Measurements from ENCODE around the gene LARP4B. TPM values are rescaled to one million over a fixed set of nuclear protein-coding genes. Genes with fewer than 3 reads are reported as not detected.

The LARP4B gene
- total RNA-seq, 1 experiment from 2014 or later = 31.3 TPM

DNA sequence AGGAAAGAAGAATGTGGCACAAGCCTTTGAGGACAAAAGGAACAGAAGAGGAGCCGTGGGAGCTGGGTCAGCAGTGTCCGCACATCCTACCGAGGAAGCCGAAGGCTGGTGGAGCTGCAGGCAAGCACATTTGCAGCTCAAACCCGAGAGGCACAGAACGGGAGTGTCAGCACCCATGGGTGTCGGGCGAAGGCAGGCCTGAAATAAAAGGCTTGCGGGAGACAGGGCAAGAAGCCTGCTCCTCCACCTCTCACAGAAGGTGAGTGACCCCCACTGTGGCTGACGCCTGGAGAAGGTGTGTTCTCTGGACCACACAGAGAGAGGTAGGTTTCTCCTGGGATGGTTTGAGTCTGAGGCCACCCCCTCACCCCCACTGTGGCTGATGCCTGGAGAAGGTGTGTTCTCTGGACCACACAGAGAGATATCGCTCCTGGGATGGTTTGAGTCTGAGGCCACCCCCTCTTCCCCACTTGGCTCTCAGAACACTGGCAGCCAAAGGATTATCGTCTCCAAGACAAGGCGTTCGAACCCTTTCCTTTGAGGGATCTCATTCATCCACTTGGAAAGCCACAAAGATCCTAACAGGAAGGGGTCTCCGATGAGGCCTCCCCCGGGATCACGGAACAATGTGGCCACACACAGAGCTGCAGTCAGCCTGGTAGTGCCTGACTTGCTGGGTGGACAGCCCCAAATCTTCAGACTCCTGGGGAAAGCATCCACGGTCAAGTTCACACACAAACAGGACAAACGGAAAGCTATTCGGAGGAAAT, 35.1 kb upstream of the LARP4B start:
- Histone ChIP-seq H3K36me3 (replicated peaks; ENCODE audit: control insufficient read depth, insufficient read depth, low read length) (no peaks in the 10 kb centered on the region), H3K4me3 (ENCODE audit: insufficient read depth, low read depth, low read length) (no peak overlapping the region), H3K27me3 (ENCODE audit: control insufficient read depth, insufficient read depth, low read length) (no peaks in the 10 kb centered on the region)
- DNase-seq = peak; percentile 42

DNA sequence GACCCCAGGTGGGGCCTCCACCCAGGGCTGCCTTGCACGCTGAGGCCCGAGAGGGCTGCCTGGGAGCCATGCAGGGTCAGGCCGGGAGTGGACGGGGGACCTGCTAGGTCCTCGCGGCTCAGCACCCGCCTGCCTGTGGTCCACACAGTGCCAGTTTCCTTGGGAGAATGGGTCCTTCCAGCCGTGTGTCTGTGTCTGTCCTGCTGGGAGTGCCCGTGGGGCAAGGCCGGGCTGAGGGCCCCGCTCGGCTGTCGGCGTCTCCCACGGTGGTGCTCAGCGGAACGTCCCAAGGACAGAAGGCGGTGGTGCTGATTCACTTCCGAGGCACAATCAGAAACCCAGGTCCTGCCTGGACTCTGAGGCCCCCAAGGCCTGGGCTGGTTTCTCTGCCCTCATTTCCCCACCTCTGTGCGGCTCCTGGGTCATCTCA, 33.5 kb upstream of the LARP4B start:
- DNase-seq = peak; percentile 33
- no peaks in the 10 kb centered on the region for H3K27me3 ChIP-seq (ENCODE audit: control insufficient read depth, insufficient read depth, low read length)
- no peak overlapping the region for H3K4me3 ChIP-seq (ENCODE audit: insufficient read depth, low read depth, low read length)
- H3K36me3 ChIP-seq (replicated peaks; ENCODE audit: control insufficient read depth, insufficient read depth, low read length) = no peaks in the 10 kb centered on the region

DNA sequence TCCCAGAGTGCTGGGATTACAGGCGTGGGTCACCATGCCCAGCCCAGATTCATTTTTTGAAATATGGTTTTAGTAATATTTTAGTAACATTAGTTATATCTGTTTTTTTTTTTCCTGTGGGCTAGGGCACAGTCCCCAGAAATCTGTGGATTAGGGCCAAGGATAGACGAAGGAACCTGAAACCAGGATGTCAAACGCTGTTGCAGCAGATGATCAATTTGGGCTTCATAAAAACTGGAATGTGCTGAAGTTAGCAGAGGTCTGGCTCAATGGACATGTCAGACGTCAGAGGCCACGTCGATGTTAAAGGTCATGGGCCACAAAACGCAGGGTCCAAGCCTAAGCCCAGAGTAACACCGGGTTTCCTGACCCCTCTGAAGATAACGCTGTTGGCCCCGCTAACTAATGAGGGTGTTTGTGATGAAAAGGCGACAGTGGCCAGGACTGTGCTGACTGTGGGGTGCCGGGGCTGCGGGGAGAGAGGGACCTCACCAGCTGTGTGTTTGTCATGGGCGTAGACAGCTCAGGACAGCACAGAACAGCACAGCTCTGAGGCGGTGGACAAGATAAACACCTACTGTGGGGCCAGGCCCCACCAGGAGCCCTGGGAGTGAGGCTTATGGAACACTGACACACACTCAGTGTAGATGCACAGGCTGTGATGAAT, 32.9 kb upstream of the LARP4B start:
- Histone ChIP-seq H3K27me3 (ENCODE audit: control insufficient read depth, insufficient read depth, low read length) (no peaks in the 10 kb centered on the region), H3K4me3 (ENCODE audit: insufficient read depth, low read depth, low read length) (no peak overlapping the region), H3K36me3 (replicated peaks; ENCODE audit: control insufficient read depth, insufficient read depth, low read length) (no peaks in the 10 kb centered on the region)
- peak; percentile 27 for DNase-seq

DNA sequence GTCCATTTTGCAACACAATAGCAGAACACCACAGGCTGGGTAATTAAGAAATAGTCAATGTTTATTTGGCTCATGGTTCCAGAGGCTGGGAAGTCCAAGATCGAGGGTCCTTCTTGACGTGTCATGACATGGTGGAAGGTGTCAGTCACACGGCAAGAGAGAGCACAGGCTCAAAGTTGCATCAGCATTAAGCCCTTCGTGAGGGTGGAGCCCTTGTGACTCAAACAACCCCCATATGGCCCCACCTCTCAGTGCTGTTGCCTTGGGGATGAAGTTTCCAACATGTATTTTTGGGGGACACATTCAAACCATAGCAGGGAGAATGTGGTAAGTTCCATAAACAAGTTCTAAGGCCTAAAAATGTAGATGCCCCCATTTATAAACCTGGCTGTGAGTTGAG, 32.1 kb upstream of the LARP4B start:
- Histone ChIP-seq H3K36me3 (replicated peaks; ENCODE audit: control insufficient read depth, insufficient read depth, low read length) (no peaks in the 10 kb centered on the region), H3K4me3 (ENCODE audit: insufficient read depth, low read depth, low read length) (no peak overlapping the region), H3K27me3 (ENCODE audit: control insufficient read depth, insufficient read depth, low read length) (no peaks in the 10 kb centered on the region)
- no peak for DNase-seq

DNA sequence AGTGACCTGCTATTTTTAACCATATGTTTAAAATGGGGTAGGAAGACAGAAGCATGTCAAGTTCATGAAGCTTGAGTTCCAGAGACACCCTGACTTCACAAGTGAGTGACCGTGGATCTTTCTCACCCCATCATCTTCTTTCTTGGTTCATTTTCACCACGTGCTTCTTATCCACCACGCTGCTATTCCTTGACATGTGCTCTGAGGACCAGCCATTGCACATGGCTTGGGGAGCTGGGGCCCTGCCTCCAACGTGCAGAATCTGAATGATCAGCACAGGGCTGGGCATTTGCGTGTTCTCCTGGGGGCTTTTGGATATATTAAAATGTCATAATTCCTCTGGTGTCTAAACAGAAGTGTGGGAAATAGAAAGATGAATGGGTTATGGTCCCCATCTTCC, 31.7 kb upstream of the LARP4B start:
- H3K36me3 ChIP-seq (replicated peaks; ENCODE audit: control insufficient read depth, insufficient read depth, low read length) = no peaks in the 10 kb centered on the region
- DNase-seq = peak; percentile 14
- no peaks in the 10 kb centered on the region for H3K27me3 ChIP-seq (ENCODE audit: control insufficient read depth, insufficient read depth, low read length)
- no peak overlapping the region for H3K4me3 ChIP-seq (ENCODE audit: insufficient read depth, low read depth, low read length)

DNA sequence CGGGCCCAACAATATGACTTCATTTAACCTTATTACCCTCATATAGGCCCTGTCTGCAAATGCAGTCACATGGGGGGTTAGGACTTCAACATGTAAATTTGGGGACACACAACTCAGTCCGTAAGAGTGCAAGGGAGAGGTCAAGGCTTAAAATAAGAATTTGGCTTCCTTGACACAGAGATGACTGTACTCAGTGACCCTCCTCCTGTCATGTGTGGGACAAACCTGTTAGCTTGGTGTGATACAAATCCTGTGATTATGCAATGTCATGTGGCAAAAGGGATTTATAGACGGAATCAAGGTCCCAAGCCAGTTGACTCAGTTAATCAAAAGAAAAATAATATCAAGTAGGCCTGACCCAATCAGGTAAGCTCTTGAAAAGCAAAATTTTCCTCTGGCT, 30.8 kb upstream of the LARP4B start:
- DNase-seq = no peak
- Histone ChIP-seq H3K36me3 (replicated peaks; ENCODE audit: control insufficient read depth, insufficient read depth, low read length) (no peaks in the 10 kb centered on the region), H3K4me3 (ENCODE audit: insufficient read depth, low read depth, low read length) (no peak overlapping the region), H3K27me3 (ENCODE audit: control insufficient read depth, insufficient read depth, low read length) (no peaks in the 10 kb centered on the region)

DNA sequence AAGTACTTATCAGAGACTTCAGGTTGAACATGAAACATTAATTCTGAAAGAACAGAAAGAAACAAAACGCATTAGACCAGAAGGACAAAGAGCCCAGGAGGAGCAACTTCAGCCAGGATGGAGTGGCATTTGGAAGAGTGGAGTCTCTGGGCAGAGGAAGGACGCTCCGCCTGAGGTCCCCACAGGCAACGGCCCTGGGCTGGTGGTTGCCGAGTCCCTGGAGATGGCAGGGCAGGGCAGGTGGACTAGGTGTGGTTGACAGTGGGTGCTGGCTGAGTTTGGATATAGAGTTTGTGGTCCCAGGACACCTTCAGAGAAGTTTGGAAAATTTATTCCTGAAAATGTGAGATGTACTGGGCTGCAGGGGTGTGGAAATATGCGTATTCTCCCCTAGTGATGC, 27.4 kb upstream of the LARP4B start:
- H3K4me3 ChIP-seq (ENCODE audit: insufficient read depth, low read depth, low read length) = no peak overlapping the region
- H3K27me3 ChIP-seq (ENCODE audit: control insufficient read depth, insufficient read depth, low read length) = no peaks in the 10 kb centered on the region
- no peaks in the 10 kb centered on the region for H3K36me3 ChIP-seq (replicated peaks; ENCODE audit: control insufficient read depth, insufficient read depth, low read length)
- DNase-seq = no peak

DNA sequence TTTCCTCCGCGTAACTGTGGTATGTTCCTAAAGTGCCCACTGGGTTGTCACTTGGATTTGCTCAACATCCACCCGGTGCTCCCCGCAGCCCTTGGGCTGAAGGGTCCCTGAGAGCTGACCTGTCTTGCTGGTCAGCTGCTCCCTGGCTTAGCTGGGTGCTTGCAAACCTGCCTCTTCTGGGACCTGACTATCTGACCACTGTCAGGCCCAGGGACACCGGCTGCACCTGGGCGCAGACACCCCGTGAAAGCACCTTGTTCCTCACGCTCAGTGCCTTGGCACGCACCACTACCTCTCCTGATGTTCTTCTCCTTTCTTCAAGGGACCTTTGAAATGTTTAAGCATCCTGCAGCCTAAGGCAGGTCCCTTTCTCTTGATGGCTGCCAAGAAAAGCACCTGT, 26.6 kb upstream of the LARP4B start:
- H3K27me3 ChIP-seq (ENCODE audit: control insufficient read depth, insufficient read depth, low read length) = no peaks in the 10 kb centered on the region
- no peak overlapping the region for H3K4me3 ChIP-seq (ENCODE audit: insufficient read depth, low read depth, low read length)
- no peaks in the 10 kb centered on the region for H3K36me3 ChIP-seq (replicated peaks; ENCODE audit: control insufficient read depth, insufficient read depth, low read length)
- peak; percentile 40 for DNase-seq

DNA sequence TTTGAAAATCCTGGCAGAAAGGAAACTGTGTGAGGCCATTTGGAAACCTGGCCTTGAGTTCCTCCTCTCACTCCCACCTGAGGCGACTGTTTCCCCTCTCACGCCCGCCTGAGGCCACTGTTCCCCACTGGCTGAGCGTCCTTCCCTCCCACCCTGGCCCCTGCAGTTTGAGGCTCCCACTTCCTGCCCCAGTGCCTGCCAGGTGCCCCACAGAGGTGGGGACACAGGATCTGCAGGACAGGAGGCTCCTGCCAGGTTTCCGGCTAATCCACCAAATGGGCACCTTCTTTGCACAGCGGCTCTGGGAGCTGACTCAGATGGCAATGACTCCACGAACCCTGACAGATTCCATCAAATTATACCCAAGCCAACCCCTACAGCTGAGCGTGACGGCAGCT, 24.3 kb upstream of the LARP4B start:
- DNase-seq = peak; percentile 73
- H3K27me3 ChIP-seq (ENCODE audit: control insufficient read depth, insufficient read depth, low read length) = no peaks in the 10 kb centered on the region
- H3K36me3 ChIP-seq (replicated peaks; ENCODE audit: control insufficient read depth, insufficient read depth, low read length) = no peaks in the 10 kb centered on the region
- H3K4me3 ChIP-seq (ENCODE audit: insufficient read depth, low read depth, low read length) = no peak overlapping the region

DNA sequence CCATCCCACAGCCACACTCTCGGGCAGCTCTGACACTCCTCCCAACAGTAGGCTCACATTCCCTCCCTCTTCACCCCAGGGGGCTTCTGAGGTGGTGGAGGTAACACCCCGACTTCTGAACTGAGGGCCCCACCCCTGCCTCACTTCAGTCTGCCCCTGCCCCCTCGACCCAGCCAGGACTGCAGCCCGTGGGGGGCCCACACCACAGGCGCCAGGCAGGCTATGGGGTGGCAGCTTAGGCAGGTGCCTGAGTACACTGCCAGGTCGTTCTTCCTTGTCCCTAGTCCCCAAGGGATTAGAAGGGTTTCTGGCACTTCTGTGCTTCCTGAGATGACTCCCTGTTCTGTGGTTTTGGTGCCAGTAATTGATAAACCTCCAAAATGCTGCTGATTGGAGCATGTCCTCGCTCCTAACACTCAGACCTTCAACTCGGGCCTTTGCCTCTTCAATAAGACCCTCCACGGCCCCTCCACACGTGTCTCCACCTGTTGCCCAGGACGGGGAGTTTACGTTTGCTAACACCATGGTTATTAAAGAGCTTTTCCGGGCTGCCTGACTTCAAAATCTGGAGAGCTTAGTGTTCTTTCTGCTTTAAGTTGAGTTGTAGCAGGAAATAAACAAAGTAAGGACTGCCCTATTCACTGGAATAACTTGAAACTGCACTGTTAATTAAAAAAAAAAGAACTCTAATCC, 23.8 kb upstream of the LARP4B start:
- no peak overlapping the region for H3K4me3 ChIP-seq (ENCODE audit: insufficient read depth, low read depth, low read length)
- DNase-seq = peak; percentile 51
- H3K27me3 ChIP-seq (ENCODE audit: control insufficient read depth, insufficient read depth, low read length) = no peaks in the 10 kb centered on the region
- no peaks in the 10 kb centered on the region for H3K36me3 ChIP-seq (replicated peaks; ENCODE audit: control insufficient read depth, insufficient read depth, low read length)

DNA sequence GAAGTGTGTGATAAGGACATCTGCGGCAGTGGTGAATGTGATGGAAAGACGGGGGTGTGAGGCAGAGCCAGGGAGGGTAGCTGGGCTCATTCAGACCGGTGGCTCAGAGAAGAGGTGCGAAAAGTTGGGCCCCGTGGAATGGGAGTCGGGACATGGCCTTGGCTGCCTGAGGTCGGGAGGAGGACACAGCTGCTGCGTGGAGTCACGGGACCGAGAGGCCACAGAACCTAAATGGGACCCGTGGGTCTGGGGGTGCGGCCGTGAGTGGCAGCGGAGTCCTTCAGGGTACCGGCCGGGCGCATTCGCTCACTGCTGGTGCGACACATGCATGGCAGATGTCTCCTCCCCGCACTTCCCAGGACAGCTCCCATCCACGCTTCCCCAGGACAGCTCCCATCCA, 22.9 kb upstream of the LARP4B start:
- H3K4me3 ChIP-seq (ENCODE audit: insufficient read depth, low read depth, low read length) = no peak overlapping the region
- no peaks in the 10 kb centered on the region for H3K36me3 ChIP-seq (replicated peaks; ENCODE audit: control insufficient read depth, insufficient read depth, low read length)
- DNase-seq = peak; percentile 27
- no peaks in the 10 kb centered on the region for H3K27me3 ChIP-seq (ENCODE audit: control insufficient read depth, insufficient read depth, low read length)

DNA sequence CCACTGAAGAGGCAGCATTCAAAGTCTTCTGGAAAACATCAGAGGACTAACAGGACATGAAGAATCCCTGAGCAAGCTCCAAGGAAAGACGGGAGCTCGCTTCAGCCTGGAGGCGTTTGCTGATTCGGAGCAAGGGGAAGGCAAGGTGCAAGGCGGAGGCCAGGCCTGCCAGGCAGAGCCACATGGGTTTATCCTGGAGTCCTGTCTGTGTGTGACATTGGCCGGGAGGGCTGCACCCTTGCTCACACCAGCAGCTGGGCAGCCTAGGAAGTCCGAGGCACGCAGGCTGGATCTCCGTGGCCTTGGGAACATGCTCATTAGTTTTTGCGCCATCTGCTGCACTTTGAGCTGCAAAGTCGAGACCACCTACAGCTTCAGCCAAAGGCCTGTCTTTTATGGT, 22.3 kb upstream of the LARP4B start:
- no peaks in the 10 kb centered on the region for H3K27me3 ChIP-seq (ENCODE audit: control insufficient read depth, insufficient read depth, low read length)
- H3K36me3 ChIP-seq (replicated peaks; ENCODE audit: control insufficient read depth, insufficient read depth, low read length) = no peaks in the 10 kb centered on the region
- DNase-seq = peak; percentile 18
- H3K4me3 ChIP-seq (ENCODE audit: insufficient read depth, low read depth, low read length) = no peak overlapping the region

DNA sequence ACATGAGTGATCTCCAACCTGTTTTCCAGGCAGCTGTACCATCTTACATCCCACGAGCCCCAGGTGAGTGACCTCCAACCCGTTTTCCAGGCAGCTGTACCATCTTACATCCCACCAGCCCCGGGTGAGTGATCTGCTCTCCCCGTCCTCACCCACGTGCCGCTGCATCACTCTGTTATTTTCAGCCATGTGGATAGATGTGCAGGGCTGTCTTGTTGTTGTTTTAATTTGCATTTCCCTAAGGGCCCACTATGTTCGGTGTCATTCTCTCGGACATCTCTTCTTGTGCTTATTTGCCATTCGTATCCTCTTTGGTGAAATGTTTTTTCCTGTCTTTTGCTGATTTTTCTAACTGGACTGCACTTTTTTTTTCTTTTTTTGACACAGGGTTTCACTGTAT, 17.9 kb upstream of the LARP4B start:
- DNase-seq = no peak
- H3K4me3 ChIP-seq (ENCODE audit: insufficient read depth, low read depth, low read length) = no peak overlapping the region
- H3K27me3 ChIP-seq (ENCODE audit: control insufficient read depth, insufficient read depth, low read length) = no peaks in the 10 kb centered on the region
- H3K36me3 ChIP-seq (replicated peaks; ENCODE audit: control insufficient read depth, insufficient read depth, low read length) = no peaks in the 10 kb centered on the region

DNA sequence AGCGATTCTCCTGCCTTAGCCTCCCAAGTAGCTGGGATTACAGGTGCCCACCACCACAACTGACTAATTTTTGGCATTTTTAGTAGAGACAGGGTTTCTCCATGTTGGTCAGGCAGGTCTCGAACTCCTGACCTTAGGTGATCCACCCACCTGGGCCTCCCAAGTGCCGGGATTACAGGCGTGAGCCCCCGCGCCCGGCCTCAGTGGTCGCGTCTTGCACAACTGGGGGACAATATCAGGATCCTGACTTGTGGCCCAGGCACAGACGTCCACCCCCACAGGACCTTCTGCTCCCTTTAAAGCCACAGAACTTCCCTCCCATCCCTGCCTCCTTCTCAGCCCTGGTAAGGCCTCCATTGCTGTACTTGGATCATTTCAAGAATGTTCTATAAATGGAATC, 16.8 kb upstream of the LARP4B start:
- no peaks in the 10 kb centered on the region for H3K27me3 ChIP-seq (ENCODE audit: control insufficient read depth, insufficient read depth, low read length)
- DNase-seq = no peak
- H3K36me3 ChIP-seq (replicated peaks; ENCODE audit: control insufficient read depth, insufficient read depth, low read length) = no peaks in the 10 kb centered on the region
- H3K4me3 ChIP-seq (ENCODE audit: insufficient read depth, low read depth, low read length) = no peak overlapping the region

DNA sequence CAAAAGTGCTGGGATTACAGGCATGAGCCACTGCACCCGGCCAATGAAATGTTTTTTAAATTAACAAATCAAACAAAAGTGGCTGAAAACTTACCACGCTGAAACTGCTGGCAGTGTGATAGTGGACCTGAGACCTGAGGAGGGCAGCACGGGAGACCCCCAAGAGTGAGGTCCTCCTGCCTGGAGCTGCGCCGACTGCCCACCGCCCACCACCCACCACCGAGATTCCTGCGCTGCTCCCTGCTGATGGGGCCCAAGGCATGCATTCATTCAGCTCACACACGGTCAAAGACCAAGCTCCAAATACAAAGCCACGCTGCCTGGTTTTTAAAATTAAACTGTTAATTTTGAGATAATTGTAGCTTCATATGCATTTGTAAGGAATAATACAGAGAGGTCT, 16.4 kb upstream of the LARP4B start:
- Histone ChIP-seq H3K27me3 (ENCODE audit: control insufficient read depth, insufficient read depth, low read length) (no peaks in the 10 kb centered on the region), H3K36me3 (replicated peaks; ENCODE audit: control insufficient read depth, insufficient read depth, low read length) (no peaks in the 10 kb centered on the region), H3K4me3 (ENCODE audit: insufficient read depth, low read depth, low read length) (no peak overlapping the region)
- DNase-seq = no peak
